ENCODE results near the gene TAP2. TPM values are rescaled to one million over a fixed set of nuclear protein-coding genes. Genes with fewer than 3 reads are reported as not detected.
A peak's percentile ranks its signal among the peaks of the same experiment; 100 is the strongest.

TAP2 gene
- total and polyA plus RNA-seq, 2 of the 13 experiments (the other 11 are each of a cell fraction or from before 2014, with no cell fraction given), result 10.3 to 17.6 TPM

GRCh38 chr6:32816746-32817204 is 21.8 kb downstream of the TAP2 start, which contains the start of gene HLA-DOB:
TSS of gene HLA-DOB (minus strand) at chr6:32817002. CDS start at chr6:32816951, 51 bp downstream.
- H3K27me3 ChIP-seq (ENCODE audit: control insufficient read depth in 1 of 2, insufficient read depth in 2 of 2, low read length in 2 of 2), result peaks cover 0 to 24% of the 10 kb centered on the region in 2 experiments; a peak in 2 of 5 replicates
- intact Hi-C loops (cut with micrococcal nuclease; ENCODE audit: unreplicated experiment), result no loop called here
- no peak within 1 kb of the TSS for H3K4me3 ChIP-seq (replicated peaks in 1 of 3; ENCODE audit: insufficient read depth in 1 of 3, low read depth in 2 of 3, low read length in 3 of 3)
- ChIA-PET CTCF (ENCODE audit: low intra/inter-chr PET ratio, low total read pairs) (no interaction called here), POLR2A (no interaction called here)
- no peak within 1 kb of the TSS for H2AFZ ChIP-seq (ENCODE audit: low read length)
- H3K27ac ChIP-seq (ENCODE audit: extremely low read length, insufficient read depth, low read length), result no peak within 1 kb of the TSS
- in situ Hi-C loops (cut with HindIII; ENCODE audit: extremely low pct_ligation_motif_present, low pct_unique_long_range_greater_than_20kb), result no loop called here
- H3K79me2 ChIP-seq (ENCODE audit: insufficient read depth, low read length), result no peaks in the 10 kb centered on the region
- DNase-seq (ENCODE audit: low spot score) (no peak), ATAC-seq (no peak; the same call in 2 of the 3 replicates), FAIRE-seq (no peak)
- BruUV-seq (replicated peaks), result no TSS peak
- H3K4me2 ChIP-seq (ENCODE audit: low read depth, low read length), result no peak within 1 kb of the TSS
- H3K9ac ChIP-seq (ENCODE audit: insufficient read depth, low read depth, low read length), result no peak within 1 kb of the TSS
- H3K4me1 ChIP-seq (ENCODE audit: insufficient read depth, low read length), result no peaks in the 10 kb centered on the region
- no peaks in the 10 kb centered on the region for H4K20me1 ChIP-seq (ENCODE audit: insufficient read depth, low read length)
- 6% methylated on average over 3 of the region's 3 CpGs for WGBS (ENCODE audit: low lambda C conversion rate)
- H3K36me3 ChIP-seq (replicated peaks in 1 of 2; ENCODE audit: control insufficient read depth in 1 of 2, insufficient read depth in 2 of 2, low read length in 2 of 2), result no peaks in the 10 kb centered on the region
- no peaks in the 10 kb centered on the region for H3K9me3 ChIP-seq (ENCODE audit: low read length)
- TF ChIP-seq ZNF710 (CRISPR knock-in tag; IDR thresholded peaks at IDR 0.05; ENCODE audit: borderline replicate concordance), result no peak
- no peak for TF ChIP-seq ZNF777 (CRISPR knock-in tag; IDR thresholded peaks at IDR 0.05)
- TF ChIP-seq ZNF282 (IDR thresholded peaks at IDR 0.05; ENCODE audit: partially characterized antibody), result no peak
- TF ChIP-seq RFX5 (IDR thresholded peaks at IDR 0.05; ENCODE audit: low read depth, low read length), result peak; percentile 99
- no peak for TF ChIP-seq TBX2 (CRISPR knock-in tag; IDR thresholded peaks at IDR 0.05; ENCODE audit: borderline replicate concordance)
- no peak for TF ChIP-seq ZMAT5 (CRISPR knock-in tag; IDR thresholded peaks at IDR 0.05; ENCODE audit: borderline replicate concordance, low read depth)
- no peak for TF ChIP-seq YY1 (IDR thresholded peaks at IDR 0.05; ENCODE audit: insufficient read depth, insufficient replicate concordance, low read depth, low read length)
- TF ChIP-seq, protein P1, sequence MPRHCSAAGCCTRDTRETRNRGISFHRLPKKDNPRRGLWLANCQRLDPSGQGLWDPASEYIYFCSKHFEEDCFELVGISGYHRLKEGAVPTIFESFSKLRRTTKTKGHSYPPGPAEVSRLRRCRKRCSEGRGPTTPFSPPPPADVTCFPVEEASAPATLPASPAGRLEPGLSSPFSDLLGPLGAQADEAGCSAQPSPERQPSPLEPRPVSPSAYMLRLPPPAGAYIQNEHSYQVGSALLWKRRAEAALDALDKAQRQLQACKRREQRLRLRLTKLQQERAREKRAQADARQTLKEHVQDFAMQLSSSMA (CRISPR knock-in tag; IDR thresholded peaks at IDR 0.05), result no peak
- no peak for TF ChIP-seq MTF2 (CRISPR knock-in tag; IDR thresholded peaks at IDR 0.05; ENCODE audit: borderline replicate concordance)
- no peak for TF ChIP-seq NCOA5 (CRISPR knock-in tag; IDR thresholded peaks at IDR 0.05)
- TF ChIP-seq RFXANK (CRISPR knock-in tag; IDR thresholded peaks at IDR 0.05), result peak; percentile 98
- TF ChIP-seq CREB1 (IDR thresholded peaks at IDR 0.05), result no peak; the same call in 1 of the 2 replicates
- TF ChIP-seq CREB1 (CRISPR knock-in tag; IDR thresholded peaks at IDR 0.05), result peak; percentile 59; the same call in 1 of the 2 replicates
- TF ChIP-seq RFXAP (CRISPR knock-in tag; IDR thresholded peaks at IDR 0.05; ENCODE audit: borderline replicate concordance), result peak; percentile 94
- no peak for TF ChIP-seq IRX3 (CRISPR knock-in tag; IDR thresholded peaks at IDR 0.05; ENCODE audit: borderline replicate concordance, low read depth)
- TF ChIP-seq, protein P2, sequence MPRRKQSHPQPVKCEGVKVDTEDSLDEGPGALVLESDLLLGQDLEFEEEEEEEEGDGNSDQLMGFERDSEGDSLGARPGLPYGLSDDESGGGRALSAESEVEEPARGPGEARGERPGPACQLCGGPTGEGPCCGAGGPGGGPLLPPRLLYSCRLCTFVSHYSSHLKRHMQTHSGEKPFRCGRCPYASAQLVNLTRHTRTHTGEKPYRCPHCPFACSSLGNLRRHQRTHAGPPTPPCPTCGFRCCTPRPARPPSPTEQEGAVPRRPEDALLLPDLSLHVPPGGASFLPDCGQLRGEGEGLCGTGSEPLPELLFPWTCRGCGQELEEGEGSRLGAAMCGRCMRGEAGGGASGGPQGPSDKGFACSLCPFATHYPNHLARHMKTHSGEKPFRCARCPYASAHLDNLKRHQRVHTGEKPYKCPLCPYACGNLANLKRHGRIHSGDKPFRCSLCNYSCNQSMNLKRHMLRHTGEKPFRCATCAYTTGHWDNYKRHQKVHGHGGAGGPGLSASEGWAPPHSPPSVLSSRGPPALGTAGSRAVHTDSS (CRISPR knock-in tag; conservative IDR thresholded peaks at IDR 0.05), result no peak
- TF ChIP-seq GTF3A (CRISPR knock-in tag; conservative IDR thresholded peaks at IDR 0.05), result no peak
- no peak for TF ChIP-seq DMAP1 (CRISPR knock-in tag; IDR thresholded peaks at IDR 0.05)
- TF ChIP-seq TFDP2 (CRISPR knock-in tag; IDR thresholded peaks at IDR 0.05), result no peak
